Measurements from ENCODE around the gene TAC4. TPM values are rescaled to one million over a fixed set of nuclear protein-coding genes. Genes with fewer than 3 reads are reported as not detected.

The TAC4 gene
- total and polyA plus RNA-seq, 10 donors, result not detected

DNA sequence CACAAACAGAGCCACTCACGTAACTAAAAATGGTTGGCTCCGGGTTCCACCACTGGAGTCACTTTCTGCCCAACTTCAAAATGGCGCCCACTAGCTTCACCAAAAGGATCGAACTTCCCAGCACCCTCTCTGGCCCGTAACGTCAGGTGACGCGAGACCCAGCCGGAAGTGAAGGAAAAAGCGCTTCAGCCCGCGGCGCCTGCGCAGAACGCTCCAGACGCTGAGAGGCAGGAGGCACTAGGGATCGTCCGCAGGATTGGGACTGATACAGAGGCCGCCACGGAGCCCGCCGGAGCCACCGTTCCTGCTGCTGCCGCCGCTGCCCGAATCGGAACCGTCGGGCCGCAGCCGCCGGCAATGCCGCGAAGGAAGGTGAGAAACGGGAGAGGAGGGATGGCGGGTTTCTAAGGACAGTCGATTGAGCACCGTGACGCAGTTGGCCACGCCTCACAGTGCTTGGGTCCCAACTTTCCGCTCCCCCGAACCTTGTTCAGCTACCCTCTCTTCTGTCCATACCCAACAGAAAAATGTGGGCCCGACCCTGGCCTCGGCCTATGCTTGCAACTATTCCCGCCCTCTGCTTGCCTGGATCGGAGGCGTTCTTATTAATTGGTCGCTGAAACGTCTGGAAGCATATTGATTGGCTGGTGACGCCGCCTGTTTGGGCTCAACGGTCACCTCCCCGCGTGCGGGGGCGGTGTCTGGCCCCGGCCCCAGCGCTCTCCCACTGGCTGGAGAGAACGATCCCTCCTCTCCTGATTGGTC is 59.2 kb downstream of the TAC4 start, which contains the start of gene KAT7:
KAT7 (plus strand) TSS at position 204 of the 765 bp plus-strand sequence; CDS start at position 358, 154 bp downstream.
- 0 to 1% (median 0%) methylated on average over 46 to 59 of the region's 59 CpGs for WGBS, 5 donors
- Histone ChIP-seq H3K36me3 (peaks cover 0 to 40% (median 22%) of the 10 kb centered on the region in 6 donors), H3K4me3 (peak within 1 kb of the TSS; percentile 79 to 95 (median 91)), H3K9me3 (no peaks in the 10 kb centered on the region), H3K27me3 (replicated peaks in 1 of 7) (no peaks in the 10 kb centered on the region), H3K4me1 (peaks cover 26 to 58% (median 54%) of the 10 kb centered on the region in 6 donors), H3K27ac (peak within 1 kb of the TSS; percentile 94 to 100 (median 98))
- DNase-seq, result peak; percentile 99
- TF ChIP-seq POLR2AphosphoS5 (IDR thresholded peaks at IDR 0.05) (peak; percentile 96 to 98 (median 97)), POLR2A (IDR thresholded peaks at IDR 0.05) (peak; percentile 55 to 72 (median 57))
- TF ChIP-seq, protein P1, sequence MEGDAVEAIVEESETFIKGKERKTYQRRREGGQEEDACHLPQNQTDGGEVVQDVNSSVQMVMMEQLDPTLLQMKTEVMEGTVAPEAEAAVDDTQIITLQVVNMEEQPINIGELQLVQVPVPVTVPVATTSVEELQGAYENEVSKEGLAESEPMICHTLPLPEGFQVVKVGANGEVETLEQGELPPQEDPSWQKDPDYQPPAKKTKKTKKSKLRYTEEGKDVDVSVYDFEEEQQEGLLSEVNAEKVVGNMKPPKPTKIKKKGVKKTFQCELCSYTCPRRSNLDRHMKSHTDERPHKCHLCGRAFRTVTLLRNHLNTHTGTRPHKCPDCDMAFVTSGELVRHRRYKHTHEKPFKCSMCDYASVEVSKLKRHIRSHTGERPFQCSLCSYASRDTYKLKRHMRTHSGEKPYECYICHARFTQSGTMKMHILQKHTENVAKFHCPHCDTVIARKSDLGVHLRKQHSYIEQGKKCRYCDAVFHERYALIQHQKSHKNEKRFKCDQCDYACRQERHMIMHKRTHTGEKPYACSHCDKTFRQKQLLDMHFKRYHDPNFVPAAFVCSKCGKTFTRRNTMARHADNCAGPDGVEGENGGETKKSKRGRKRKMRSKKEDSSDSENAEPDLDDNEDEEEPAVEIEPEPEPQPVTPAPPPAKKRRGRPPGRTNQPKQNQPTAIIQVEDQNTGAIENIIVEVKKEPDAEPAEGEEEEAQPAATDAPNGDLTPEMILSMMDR (IDR thresholded peaks at IDR 0.05 in 8 of 11, conservative IDR thresholded peaks at IDR 0.05 in 3 of 11), result peak in 4 of 11 experiments; percentile 16 to 37 (median 22)
- intact Hi-C loops (cut with DNase I; ENCODE audit: low total_unique reads), result loop anchor here (5.0 kb wide), 1 partner anchor 221 kb away; no protein-coding TSS in a partner anchor

Other genes starting within 250 kb of the TAC4 start
- gene SPOP, start 170.0 kb downstream of the TAC4 start, total RNA-seq, result 10 to 100 TPM; 54.6 to 86.4 (median 77.5) TPM
- gene SPOP, start 170.0 kb downstream of the TAC4 start, polyA plus RNA-seq, result 10 to 100 TPM; 23.7 to 35.7 (median 29.9) TPM
- gene SLC35B1, start 140.1 kb downstream of the TAC4 start, total RNA-seq, result 10 to 100 TPM; 37.0 to 69.9 (median 48.5) TPM
- gene SLC35B1, start 140.1 kb downstream of the TAC4 start, polyA plus RNA-seq, result 10 to 100 TPM; 23.7 to 42.0 (median 37.5) TPM
- gene FAM117A, start 83.9 kb downstream of the TAC4 start, total RNA-seq, result 10 to 100 TPM; 43.1 to 87.4 (median 47.8) TPM
- gene FAM117A, start 83.9 kb downstream of the TAC4 start, polyA plus RNA-seq, result 10 to 100 TPM; 15.6 to 36.7 (median 17.5) TPM
- gene KAT7, start 59.4 kb downstream of the TAC4 start, total RNA-seq, result 10 to 100 TPM; 38.1 to 81.2 (median 65.0) TPM
- gene KAT7, start 59.4 kb downstream of the TAC4 start, polyA plus RNA-seq, result 10 to 100 TPM in 1 of 3 donors, 1 to 10 TPM in 2; 5.9 to 11.4 (median 8.0) TPM
- gene DLX4, start 121.1 kb upstream of the TAC4 start, total RNA-seq, result 1 to 10 TPM in 1 of 7 donors, under 1 TPM in 4, not detected in 2; 0.23 to 1.1 (median 0.57) TPM
- gene DLX4, start 121.1 kb upstream of the TAC4 start, polyA plus RNA-seq, result under 1 TPM; 0.09 to 0.29 (median 0.22) TPM
- not detected for gene DLX3, start 147.2 kb upstream of the TAC4 start, total RNA-seq
- gene DLX3, start 147.2 kb upstream of the TAC4 start, polyA plus RNA-seq, result under 1 TPM in 1 of 3 donors, not detected in 2; 0.02 TPM
- 10 to 100 TPM; 22.7 to 52.3 (median 41.1) TPM for gene ITGA3, start 208.0 kb upstream of the TAC4 start, total RNA-seq
- 10 to 100 TPM in 1 of 3 donors, 1 to 10 TPM in 2; 5.5 to 16.6 (median 8.1) TPM for gene ITGA3, start 208.0 kb upstream of the TAC4 start, polyA plus RNA-seq
- gene PDK2, start 247.3 kb upstream of the TAC4 start, total RNA-seq, result 10 to 100 TPM; 22.9 to 41.5 (median 26.1) TPM
- gene PDK2, start 247.3 kb upstream of the TAC4 start, polyA plus RNA-seq, result 10 to 100 TPM in 1 of 3 donors, 1 to 10 TPM in 2; 8.7 to 16.9 (median 9.5) TPM